ENCODE measurements around the gene LARP1. TPM values are rescaled to one million over a fixed set of nuclear protein-coding genes. Genes with fewer than 3 reads are reported as not detected.

The LARP1 gene
- total RNA-seq, 1 donor: 124 TPM

DNA sequence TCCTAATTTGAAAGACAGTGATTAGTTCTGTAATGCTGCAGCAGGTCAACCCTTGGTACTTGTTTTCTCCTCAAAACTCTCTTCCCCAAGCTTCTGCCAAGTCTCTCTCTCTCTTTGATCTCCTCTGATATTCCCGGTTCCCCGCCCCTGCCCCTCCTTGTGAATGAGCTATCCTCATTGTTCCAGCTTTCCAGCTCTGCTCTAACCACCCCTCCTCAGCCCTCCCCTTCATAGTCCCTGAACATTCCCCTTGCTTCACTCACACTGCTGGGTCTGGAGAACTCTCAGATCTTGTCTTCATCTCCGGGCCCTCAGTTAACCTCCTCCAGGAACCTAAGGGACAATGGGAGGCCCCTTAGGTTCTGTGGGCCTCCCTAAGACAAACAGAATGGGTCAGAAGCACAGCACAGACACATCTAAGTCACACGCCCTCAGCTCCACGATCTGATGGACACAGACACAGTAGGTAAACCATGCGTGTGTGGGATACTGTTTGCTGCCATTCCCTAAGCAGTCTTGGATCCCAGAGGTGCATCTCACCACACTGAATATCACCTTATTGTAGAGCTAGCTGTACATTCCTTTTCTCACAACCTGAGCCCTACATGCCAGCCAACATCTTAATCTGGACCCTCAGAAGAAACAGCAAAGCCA lies 17.4 kb upstream of the LARP1 start:
- H3K27ac ChIP-seq (ENCODE audit: low read depth, low read length): no peak overlapping the region
- H3K4me2 ChIP-seq (ENCODE audit: insufficient read depth, low read length): no peak overlapping the region
- TF ChIP-seq, protein P1, sequence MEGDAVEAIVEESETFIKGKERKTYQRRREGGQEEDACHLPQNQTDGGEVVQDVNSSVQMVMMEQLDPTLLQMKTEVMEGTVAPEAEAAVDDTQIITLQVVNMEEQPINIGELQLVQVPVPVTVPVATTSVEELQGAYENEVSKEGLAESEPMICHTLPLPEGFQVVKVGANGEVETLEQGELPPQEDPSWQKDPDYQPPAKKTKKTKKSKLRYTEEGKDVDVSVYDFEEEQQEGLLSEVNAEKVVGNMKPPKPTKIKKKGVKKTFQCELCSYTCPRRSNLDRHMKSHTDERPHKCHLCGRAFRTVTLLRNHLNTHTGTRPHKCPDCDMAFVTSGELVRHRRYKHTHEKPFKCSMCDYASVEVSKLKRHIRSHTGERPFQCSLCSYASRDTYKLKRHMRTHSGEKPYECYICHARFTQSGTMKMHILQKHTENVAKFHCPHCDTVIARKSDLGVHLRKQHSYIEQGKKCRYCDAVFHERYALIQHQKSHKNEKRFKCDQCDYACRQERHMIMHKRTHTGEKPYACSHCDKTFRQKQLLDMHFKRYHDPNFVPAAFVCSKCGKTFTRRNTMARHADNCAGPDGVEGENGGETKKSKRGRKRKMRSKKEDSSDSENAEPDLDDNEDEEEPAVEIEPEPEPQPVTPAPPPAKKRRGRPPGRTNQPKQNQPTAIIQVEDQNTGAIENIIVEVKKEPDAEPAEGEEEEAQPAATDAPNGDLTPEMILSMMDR (IDR thresholded peaks at IDR 0.05; ENCODE audit: extremely low read depth, low read depth, low read length): no peak
- H3K36me3 ChIP-seq (ENCODE audit: insufficient read depth, low read length): no peaks in the 10 kb centered on the region
- peak; percentile 39 for DNase-seq (ENCODE audit: insufficient read length, low spot score, missing footprints)
- H3K4me1 ChIP-seq (ENCODE audit: insufficient read depth, low read length): peaks cover 2% of the 10 kb centered on the region
- no peak overlapping the region for H2AFZ ChIP-seq (ENCODE audit: low read length)
- no peaks in the 10 kb centered on the region for H4K20me1 ChIP-seq (ENCODE audit: insufficient read depth, low read length)
- H3K4me3 ChIP-seq (ENCODE audit: insufficient read depth, low read length): no peak overlapping the region
- no peaks in the 10 kb centered on the region for H3K9me3 ChIP-seq (ENCODE audit: low read depth, low read length)
- no peaks in the 10 kb centered on the region for H3K79me2 ChIP-seq (ENCODE audit: insufficient read depth, low read length)
- H3K27me3 ChIP-seq (ENCODE audit: insufficient read depth, low read length): no peaks in the 10 kb centered on the region

- no peak overlapping the region for H3K4me3 ChIP-seq (ENCODE audit: insufficient read depth, low read length)
These were observed 14.7 kb upstream of the LARP1 start for GRCh38 chr5:154740483-154740882.

GRCh38 chr5:154740957-154741356 lies 14.2 kb upstream of the LARP1 start:
- Histone ChIP-seq H3K27me3 (ENCODE audit: insufficient read depth, low read length) (no peaks in the 10 kb centered on the region), H2AFZ (ENCODE audit: low read length) (no peak overlapping the region), H4K20me1 (ENCODE audit: insufficient read depth, low read length) (no peaks in the 10 kb centered on the region), H3K4me2 (ENCODE audit: insufficient read depth, low read length) (no peak overlapping the region), H3K9me3 (ENCODE audit: low read depth, low read length) (no peaks in the 10 kb centered on the region), H3K79me2 (ENCODE audit: insufficient read depth, low read length) (no peaks in the 10 kb centered on the region), H3K27ac (ENCODE audit: low read depth, low read length) (no peak overlapping the region), H3K4me3 (ENCODE audit: insufficient read depth, low read length) (no peak overlapping the region), H3K4me1 (ENCODE audit: insufficient read depth, low read length) (peaks cover 2% of the 10 kb centered on the region), H3K36me3 (ENCODE audit: insufficient read depth, low read length) (no peaks in the 10 kb centered on the region)
- TF ChIP-seq, protein P1 (IDR thresholded peaks at IDR 0.05; ENCODE audit: extremely low read depth, low read depth, low read length): no peak
- DNase-seq (ENCODE audit: insufficient read length, low spot score, missing footprints): peak; percentile 74

More at GRCh38 chr5:154740483-154740882, 14.7 kb upstream of the LARP1 start:
- no peaks in the 10 kb centered on the region for H3K27me3 ChIP-seq (ENCODE audit: insufficient read depth, low read length)
- no peaks in the 10 kb centered on the region for H3K9me3 ChIP-seq (ENCODE audit: low read depth, low read length)
- H2AFZ ChIP-seq (ENCODE audit: low read length): no peak overlapping the region
- no peaks in the 10 kb centered on the region for H3K36me3 ChIP-seq (ENCODE audit: insufficient read depth, low read length)
- TF ChIP-seq, protein P1 (IDR thresholded peaks at IDR 0.05; ENCODE audit: extremely low read depth, low read depth, low read length): no peak
- no peaks in the 10 kb centered on the region for H3K79me2 ChIP-seq (ENCODE audit: insufficient read depth, low read length)
- peak; percentile 53 for DNase-seq (ENCODE audit: insufficient read length, low spot score, missing footprints)
- H3K27ac ChIP-seq (ENCODE audit: low read depth, low read length): no peak overlapping the region
- no peaks in the 10 kb centered on the region for H4K20me1 ChIP-seq (ENCODE audit: insufficient read depth, low read length)
- no peak overlapping the region for H3K4me2 ChIP-seq (ENCODE audit: insufficient read depth, low read length)
- peaks cover 2% of the 10 kb centered on the region for H3K4me1 ChIP-seq (ENCODE audit: insufficient read depth, low read length)

DNA sequence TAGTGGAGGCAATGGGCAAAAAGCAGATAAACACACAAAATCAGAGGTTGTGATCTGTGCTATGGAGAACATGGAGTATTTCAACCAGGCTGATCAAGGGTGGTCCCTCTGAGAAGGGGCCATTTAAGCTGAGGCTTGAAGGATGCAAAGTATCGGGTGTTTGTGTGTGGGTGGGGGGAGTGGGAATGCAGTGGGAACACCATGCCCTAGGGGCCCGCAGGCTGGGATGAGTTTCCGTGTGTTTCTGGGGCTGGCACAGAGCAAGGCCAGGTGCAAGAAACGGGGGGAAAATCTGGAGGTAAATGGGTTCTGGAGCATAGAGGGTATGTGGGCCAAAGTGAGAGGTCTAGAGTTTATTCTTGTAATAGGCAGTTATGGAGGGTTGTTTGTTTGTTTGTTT lies 13.8 kb upstream of the LARP1 start:
- Histone ChIP-seq H4K20me1 (ENCODE audit: insufficient read depth, low read length) (no peaks in the 10 kb centered on the region), H3K4me1 (ENCODE audit: insufficient read depth, low read length) (peaks cover 2% of the 10 kb centered on the region), H3K79me2 (ENCODE audit: insufficient read depth, low read length) (no peaks in the 10 kb centered on the region), H3K4me2 (ENCODE audit: insufficient read depth, low read length) (no peak overlapping the region), H2AFZ (ENCODE audit: low read length) (no peak overlapping the region), H3K27me3 (ENCODE audit: insufficient read depth, low read length) (no peaks in the 10 kb centered on the region), H3K9me3 (ENCODE audit: low read depth, low read length) (no peaks in the 10 kb centered on the region), H3K36me3 (ENCODE audit: insufficient read depth, low read length) (no peaks in the 10 kb centered on the region), H3K4me3 (ENCODE audit: insufficient read depth, low read length) (no peak overlapping the region), H3K27ac (ENCODE audit: low read depth, low read length) (no peak overlapping the region)
- TF ChIP-seq, protein P1 (IDR thresholded peaks at IDR 0.05; ENCODE audit: extremely low read depth, low read depth, low read length): no peak
- peak; percentile 9 for DNase-seq (ENCODE audit: insufficient read length, low spot score, missing footprints)
